ENCODE data around the gene OVOL3.
"Not testable (repeated sequence)": the region's sequence is repeated elsewhere in the genome, so short reads cannot be mapped to it uniquely, and the experiment has no call there.

Gene OVOL3

DNA sequence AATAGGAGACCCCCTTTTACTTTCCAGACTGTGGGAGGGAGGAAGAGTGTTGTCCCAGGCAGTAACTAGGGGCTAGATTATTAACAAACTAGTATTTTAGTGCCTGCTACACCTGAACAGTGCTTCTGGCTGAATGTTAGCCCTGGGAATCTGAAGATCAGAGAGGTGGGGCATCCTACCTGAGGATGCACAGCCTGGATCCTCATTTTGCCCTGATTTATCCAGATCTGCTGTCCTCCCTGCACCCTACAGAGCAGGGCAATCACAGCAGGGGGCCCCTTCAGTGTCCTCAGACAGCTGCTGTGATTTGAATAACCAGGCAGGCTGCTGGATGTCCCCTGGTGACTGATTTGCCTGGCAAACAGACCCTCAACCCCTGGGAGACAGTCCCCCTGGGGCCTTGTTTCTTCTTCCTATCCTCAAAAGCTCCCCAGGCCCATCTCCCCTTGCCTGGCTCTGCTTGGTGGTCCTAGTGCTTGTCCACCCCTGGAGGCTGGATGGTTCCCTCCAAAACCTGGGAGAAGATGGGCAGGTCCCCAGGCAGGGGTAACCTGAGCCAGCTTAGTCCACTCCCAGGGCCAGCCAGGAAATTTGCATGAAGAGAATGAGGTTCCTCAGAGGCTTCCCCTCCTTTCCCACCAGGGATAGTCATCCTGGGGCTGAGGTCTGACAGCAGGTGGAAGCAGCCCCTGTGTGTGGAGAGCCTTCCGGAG is at the start of gene OVOL3:
OVOL3 (plus strand) TSS at position 657 of the 713 bp plus-strand sequence. CDS start 60 bp downstream, outside the sequence.
- DNase-seq (ENCODE audit: low read depth in 2 of 2), result no peak

DNA sequence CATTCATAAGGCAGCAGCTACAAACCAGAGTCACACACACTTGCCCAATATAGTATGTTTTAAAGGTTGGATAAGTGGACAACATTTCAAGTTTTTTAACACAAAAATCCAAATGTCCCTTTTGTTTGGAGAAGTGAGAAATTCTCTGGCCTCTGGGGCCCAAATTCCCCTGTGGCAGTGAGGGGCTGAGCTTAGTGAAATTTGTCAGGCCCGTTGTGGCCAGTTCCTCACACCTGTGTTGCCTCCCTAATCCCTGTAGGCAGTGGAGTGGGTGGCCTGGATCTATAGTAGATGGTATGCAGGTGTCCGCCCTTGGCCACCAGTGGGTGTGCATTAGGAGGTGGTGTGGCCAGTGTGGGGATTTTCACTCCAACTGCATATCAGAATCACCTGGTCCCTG is 49.6 kb upstream of the OVOL3 start:
- no peak for DNase-seq (ENCODE audit: low read depth in 2 of 2)

DNA sequence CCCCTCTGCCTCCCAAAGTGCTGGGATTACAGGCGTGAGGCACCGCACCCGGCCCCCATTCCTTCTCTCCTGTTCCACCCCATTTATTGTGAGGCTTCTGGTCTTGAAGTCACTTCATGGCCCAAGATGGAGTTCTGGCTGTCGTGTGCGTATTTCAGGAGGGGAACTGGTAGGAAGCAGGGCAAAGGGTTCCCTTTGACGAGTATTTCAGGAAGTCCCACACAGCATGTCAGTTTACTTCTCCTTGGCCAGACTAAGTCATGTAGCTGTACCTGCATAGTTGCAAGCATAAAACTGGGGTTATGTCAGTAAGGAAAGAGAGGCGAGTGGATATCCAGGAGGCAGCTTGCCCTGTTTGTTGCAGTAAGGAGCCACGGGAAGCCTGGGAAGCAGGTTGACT is 46.1 kb upstream of the OVOL3 start:
- no peak for DNase-seq (ENCODE audit: low read depth in 2 of 2)

DNA sequence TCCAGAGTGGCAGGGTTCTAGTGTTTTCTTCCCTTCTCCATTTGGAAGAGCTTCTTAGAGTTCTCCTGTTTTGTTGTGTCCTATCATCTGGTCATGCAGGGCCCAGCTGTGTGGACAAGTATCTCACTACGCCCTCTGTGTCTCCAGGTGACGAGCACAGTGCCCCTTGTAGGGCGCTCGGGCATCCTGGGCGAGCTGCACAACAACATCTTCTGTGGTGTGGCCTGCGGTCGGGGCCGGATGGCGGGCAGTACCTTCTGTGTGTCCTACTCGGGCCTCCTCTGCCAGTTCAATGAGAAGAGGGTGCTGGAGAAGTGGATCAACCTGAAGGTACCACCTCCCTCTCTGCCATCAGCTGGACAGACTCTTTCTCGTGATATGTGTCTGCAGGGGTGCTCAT is 43.3 kb upstream of the OVOL3 start:
- DNase-seq (ENCODE audit: low read depth in 2 of 2), result no peak

DNA sequence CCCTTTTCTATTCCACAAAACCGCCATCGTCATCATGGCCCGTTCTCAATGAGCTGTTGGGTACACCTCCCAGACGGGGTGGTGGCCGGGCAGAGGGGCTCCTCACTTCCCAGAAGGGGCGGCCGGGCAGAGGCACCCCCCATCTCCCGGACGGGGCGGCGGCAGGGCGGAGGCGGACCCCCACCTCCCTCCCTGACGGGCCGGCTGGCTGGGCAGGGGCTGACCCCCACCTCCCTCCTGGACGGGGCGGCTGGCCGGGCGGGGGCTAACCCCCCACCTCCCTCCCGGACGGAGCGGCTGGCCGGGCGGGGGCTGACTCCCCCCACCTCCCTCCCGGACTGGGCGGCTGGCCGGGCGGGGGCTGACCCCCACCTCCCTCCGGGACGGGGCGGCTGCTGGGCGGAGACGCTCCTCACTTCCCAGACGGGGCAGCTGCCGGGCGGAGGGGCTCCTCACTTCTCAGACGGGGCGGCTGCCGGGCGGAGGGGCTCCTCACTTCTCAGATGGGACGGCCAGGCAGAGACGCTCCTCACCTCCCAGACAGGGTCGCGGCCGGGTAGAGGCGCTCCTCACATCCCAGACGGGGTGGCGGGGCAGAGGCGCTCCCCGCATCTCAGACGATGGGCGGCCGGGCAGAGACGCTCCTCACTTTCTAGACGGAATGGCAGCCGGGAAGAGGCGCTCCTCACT is 42.0 kb upstream of the OVOL3 start:
- not testable (repeated sequence) for DNase-seq (ENCODE audit: low read depth in 2 of 2)

DNA sequence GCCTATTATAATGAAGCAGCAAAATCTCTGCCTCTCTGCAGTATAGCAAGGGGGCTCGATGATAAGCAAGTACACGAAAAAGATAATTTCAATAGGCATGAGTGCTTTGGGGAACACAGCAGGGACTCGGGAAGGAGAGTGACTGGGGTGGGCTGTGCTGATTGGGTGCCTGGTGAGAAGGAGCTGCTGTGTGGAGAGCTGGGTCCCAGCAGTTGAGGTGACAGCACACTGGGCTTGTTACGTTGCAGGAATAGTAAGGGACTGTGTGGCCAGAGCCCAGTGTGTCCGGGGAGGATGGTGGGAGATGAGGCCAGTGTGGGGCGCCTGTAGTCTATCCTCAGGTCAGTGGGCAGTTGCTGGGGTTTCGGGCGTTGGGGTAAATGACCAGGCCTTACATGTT is 38.9 kb upstream of the OVOL3 start:
- DNase-seq (ENCODE audit: low read depth in 2 of 2), result no peak

DNA sequence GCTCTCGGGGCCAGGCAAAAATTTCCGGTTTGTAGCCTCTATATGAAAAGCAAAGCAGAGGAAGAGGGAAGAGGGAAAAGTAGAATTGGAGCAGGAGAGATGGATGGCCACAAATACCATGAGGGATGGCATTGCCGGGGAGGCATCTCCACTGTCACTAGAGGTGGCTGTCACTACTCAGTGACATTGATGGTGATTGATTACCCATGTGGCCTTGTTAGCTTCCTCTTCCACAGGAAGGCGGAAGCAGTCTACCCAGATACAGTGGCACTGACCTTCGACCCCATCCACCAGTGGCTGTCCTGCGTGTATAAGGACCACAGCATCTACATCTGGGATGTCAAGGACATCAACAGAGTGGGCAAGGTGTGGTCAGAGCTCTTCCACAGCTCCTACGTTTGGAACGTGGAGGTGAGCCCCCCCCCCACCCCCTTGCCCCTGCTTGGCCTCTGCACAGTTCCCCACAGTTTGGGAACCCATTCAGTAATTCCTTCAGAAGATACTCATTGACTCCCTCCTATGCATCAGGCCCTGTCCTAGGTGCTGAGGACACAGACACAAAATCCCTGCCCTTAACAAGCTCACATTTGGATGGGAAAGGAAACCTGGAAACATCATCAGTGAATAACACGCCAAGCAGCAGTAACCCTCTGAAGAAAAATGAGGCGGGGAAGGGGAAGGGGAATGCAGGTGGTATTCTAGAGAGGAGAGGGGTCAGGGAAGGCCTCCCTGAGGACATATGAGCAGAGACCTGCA is 37.6 kb upstream of the OVOL3 start:
- DNase-seq (ENCODE audit: low read depth in 2 of 2), result no peak

DNA sequence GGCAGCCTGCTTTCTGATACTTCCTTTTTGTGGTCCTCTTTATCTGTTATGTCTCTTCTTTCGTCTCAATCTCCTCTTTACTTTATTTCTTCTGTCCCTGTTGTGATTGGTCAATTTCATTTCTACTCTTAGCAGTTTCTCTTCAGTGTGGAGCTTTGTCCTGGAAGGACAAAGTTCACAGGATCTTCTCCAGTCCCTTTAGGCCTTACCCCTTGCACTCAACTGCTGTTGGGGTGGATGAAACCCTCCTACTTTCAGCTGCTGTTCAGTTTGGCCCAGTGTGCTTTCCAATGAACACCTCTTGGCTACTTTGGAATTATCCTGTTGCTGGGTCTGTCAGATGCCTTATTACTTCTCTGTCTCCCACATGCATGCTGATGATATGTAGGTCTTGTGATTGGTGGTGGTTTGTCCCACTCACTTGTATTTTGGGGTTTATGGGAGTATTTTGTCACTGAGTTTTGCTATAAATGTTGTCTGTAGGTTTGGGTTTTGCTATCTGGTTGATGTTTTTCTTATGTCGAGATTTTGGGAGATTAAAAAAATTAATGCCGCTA is 31.5 kb upstream of the OVOL3 start:
- no peak for DNase-seq (ENCODE audit: low read depth in 2 of 2)

DNA sequence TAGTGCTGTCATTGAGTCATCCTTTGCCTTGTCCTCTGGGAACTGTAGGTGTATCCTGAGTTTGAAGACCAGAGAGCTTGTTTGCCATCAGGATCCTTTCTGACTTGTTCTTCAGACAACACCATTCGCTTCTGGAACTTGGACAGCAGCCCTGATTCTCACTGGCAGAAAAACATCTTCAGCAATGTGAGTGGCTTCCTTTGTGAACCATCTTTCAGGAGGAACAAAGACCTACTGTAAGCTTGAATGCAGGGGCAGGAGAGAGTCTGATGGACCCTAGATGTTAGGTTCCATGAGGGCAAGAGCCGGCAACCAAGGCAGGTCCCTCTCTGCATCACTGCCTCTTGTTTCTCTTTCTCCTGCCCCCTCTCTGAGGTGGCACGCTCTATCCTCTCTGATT is 29.6 kb upstream of the OVOL3 start:
- no peak for DNase-seq (ENCODE audit: low read depth in 2 of 2)

DNA sequence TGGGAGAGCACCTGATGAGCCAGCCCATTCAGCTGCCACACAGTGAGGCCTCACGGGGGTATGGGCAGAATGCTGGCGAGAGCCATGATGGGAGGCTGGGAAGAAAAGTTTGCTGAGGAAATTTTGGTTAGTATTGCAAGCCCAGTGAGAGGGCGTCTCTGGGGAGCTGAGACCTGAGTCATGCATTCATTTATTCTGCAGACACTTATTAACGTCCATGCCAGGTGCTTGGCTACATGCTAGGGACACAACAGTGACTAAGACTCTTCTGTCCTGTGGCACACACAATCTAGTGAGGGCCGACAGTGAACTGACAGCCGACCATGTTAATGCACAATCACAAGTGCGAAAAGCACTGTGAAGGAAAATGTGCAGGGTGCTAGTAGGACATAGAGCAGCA is 29.0 kb upstream of the OVOL3 start:
- no peak for DNase-seq (ENCODE audit: low read depth in 2 of 2)

DNA sequence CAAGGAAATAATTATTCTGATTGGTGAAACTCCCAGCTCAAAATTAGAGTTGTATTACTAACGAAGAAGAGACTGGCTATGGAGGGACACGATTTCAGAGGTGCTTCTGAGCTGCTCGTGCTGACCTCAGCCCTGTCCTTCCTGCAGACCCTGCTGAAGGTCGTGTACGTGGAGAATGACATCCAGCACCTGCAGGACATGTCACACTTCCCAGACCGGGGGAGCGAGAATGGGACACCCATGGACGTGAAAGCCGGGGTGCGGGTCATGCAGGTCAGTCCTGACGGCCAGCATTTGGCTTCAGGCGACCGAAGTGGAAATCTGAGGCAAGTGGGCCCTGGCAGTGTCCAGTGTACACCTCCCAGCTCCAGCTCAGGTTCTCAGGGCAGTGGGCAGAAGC is 28.0 kb upstream of the OVOL3 start:
- DNase-seq (ENCODE audit: low read depth in 2 of 2), result no peak

DNA sequence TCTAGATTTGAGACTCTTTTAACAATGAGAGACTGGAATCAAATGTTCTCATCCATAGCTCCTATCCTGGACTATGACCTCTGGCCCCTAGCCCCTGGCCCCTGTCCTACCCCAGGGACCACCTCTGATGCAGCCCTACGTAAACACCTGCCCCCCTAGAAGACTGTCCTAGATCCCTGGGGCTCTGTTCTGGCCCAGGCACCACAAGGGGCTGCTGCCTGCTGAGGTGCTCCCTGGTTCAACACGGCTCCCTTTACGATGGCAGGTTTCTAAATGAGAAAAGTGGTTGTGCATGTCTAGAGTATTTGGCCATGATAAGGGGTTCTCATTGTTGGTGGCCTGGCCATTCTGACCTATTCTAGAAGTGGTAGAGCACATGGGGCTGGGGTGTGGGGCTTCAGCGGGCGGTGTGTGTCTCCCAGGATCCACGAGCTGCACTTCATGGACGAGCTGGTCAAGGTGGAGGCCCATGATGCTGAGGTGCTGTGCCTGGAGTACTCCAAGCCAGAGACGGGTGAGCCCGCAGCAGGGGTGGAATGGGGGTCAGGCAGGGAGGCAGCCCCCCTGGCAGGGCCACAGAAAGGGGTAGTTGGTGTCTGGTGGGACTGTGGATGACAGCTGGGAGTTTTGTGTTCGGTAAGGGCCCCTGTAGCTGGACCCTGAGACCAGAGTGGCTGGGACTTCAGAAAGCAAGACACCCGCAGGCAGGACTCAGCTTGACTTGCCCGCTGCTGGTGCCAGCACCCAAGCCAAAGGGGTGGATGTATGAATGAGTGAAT is 26.5 kb upstream of the OVOL3 start:
- no peak for DNase-seq (ENCODE audit: low read depth in 2 of 2)

DNA sequence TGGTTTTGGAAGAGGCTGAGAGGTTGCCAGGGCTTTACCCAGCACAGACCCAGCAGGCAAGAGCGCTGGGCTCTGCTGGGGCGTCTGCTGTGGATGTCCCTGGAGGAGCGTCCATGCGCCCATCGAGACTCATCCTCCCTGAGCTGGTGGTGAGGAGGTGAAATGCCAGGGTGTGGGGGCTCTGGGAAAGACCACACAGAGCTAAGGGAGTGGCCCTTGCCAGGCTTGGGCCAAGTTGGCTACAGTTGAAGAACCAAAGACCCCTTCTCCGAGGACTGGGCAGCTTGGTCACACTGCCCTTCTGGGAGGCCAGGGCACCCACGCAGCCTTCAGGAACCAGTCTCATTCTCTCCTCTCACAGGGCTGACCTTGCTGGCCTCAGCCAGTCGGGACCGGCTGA is 24.6 kb upstream of the OVOL3 start:
- DNase-seq (ENCODE audit: low read depth in 2 of 2), result no peak

DNA sequence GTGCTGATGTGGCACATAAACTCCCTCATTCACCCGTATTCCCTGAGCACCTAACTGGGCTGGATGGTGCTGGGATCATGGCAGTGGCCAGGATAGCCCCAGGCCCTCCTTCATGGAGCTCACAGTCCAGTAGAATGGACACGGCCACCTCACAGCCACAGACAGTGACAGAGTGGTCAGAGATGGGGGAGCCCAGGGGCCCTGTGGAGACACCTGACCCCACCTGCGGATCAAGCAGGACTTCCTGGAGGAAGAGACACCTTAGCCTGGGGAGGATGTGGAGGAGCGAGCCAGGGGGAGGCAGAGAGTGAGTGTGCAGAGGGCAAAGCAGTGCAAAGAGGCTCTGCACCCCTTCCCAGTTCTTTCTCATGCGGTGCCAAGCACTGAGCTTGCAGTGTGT is 21.1 kb upstream of the OVOL3 start:
- no peak for DNase-seq (ENCODE audit: low read depth in 2 of 2)

DNA sequence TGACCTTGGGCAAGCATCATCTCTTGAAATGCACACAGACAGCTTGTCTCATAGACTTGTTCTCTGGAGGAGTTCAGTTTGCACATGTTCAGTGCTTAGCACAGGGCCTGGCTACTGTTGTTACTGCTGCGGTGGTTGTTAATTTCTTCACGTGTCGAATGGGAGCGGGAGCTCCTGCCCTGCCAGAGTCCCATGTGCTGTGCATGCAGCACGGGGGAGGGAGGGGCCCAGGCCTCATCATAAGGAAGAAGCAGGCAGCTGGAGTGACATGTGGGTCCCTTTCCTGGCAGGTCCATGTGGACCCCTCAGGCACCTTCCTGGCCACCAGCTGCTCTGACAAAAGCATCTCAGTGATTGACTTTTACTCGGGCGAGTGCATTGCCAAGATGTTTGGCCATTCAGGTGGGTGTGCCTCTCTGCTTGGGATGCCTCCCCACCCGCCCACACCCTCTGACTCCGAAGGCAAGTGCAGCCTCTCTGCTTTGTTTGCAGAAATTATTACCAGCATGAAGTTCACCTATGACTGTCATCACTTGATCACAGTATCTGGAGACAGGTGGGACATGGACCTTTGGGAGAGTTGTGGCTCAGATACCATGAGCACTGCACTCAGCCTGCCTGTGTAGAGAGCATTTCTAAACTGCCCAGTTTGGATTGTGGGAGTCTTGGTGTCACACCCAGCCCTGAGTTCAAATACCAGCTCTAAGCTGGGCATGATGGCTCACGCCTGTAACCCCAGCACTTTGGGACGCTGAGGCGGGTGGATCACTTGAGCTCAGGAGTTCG is 19.8 kb upstream of the OVOL3 start:
- DNase-seq (ENCODE audit: low read depth in 2 of 2), result no peak

DNA sequence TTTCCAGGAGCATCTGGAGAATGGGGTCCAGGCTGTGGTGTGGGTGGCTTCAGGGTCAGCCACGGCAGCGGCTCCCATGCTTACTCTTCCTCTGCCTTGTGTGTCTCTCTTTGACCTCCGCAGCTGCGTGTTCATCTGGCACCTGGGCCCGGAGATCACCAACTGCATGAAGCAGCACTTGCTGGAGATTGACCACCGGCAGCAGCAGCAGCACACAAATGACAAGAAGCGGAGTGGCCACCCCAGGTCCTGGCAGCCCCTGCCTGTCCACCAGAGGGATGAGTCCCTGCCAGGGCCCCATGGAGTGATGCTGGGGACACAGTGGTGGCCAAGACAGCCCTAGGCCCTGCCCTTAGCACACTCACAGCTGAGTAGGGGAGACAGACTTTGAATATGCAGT is 18.4 kb upstream of the OVOL3 start:
- DNase-seq (ENCODE audit: low read depth in 2 of 2), result no peak

DNA sequence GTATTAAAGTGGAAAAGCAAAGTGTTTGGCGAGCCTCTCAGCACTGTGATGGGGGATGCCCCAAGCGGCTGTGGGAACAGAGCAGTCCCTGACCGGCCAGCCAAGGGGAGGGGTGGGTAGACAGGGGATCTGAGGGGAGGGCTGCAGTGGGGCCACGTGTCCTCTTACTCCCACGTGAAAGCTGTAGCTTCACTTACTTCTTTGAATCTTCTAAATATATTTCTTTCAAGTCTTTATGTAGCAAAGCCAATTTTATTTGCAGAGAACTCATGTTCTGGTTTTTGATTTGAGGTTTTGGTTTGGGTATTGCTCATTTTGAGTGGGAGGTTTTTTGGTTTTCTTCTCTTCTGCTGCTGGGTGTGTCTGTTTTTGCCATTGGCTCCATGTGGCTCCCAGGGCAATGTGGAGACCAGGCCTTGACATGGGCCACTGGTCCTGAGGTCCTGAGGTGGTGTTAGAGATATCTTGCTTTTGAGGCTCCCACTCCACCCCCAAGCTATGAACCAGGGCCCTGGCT is 17.7 kb upstream of the OVOL3 start:
- no peak for DNase-seq (ENCODE audit: low read depth in 2 of 2)

DNA sequence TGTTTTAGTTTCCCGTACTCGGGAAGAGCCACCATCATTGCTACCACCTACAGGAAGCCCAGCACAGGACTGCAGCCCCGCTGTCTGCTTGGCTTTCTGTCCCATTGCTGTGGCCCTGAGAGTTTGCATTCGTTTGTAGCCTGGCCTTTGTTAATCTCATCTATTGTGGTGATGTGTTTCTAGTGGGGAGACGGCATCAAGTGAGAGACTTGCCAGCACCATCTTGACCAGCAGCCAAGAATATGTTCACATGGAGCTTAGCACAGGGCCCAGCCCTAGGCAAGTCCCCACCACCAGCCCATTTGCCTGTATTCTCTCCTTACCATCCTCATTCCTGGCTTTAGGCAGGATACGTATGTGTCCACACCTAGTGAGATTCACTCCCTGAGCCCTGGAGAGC is 17.3 kb upstream of the OVOL3 start:
- DNase-seq (ENCODE audit: low read depth in 2 of 2), result no peak

DNA sequence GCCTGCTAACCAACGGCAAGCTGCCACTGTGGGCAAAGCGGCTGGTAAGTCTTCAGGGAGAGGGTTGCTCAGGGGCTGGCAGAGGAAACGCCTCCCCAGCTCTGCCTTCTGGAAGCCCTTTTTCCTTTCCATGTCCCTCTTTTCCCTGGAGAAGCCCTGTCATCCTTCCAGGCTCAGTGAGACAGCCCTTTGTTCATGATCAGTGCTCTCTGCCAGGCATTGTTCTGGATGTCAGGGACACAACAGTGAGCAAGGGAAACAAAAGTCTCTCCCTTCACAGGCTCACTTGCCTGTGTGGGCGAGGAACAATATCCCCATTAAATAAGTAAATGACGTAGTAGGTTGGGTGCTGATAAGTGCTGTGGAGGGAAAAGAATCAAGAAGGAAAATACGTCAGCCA is 13.9 kb upstream of the OVOL3 start:
- no peak for DNase-seq (ENCODE audit: low read depth in 2 of 2)

DNA sequence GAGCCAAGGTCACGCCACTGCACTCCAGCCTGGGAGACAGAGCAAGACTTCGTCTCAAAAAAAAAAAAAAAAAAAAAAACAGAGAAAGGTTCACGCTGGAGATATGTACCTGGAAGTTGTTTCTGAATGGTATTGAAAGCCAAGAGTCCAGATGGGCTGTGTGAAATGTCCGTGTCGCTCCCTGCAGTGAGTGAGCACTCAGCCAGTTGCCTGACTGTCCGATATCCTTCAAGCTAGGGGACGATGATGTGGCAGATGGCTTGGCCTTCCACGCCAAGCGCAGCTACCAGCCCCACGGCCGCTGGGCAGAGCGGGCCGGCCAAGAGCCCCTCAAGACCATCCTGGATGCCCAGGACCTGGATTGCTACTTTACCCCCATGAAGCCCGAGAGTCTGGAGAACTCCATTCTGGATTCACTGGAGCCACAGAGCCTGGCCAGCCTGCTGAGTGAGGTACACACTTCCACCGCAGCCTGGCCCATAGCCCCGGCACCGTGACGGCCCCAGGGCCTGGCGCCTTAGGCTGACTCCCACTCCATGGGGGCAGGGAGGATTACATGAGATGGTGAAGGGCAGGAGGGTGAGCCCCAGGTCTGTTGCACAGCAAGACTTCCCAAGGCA is 11.7 kb upstream of the OVOL3 start:
- no peak for DNase-seq (ENCODE audit: low read depth in 2 of 2)
